ENCODE data around the gene REEP5. TPM values are rescaled to one million over a fixed set of nuclear protein-coding genes. Genes with fewer than 3 reads are reported as not detected.

REEP5 gene
- total RNA-seq, 1 experiment from 2014 or later: 49.6 TPM

GRCh38 chr5:112923988-112924387, 2.0 kb upstream of the REEP5 start (continued):
- no peak for TF ChIP-seq ZNF281 (CRISPR knock-in tag; IDR thresholded peaks at IDR 0.05)
- no peak for TF ChIP-seq PRRX2 (CRISPR knock-in tag; IDR thresholded peaks at IDR 0.05)
- TF ChIP-seq ERG (CRISPR knock-in tag; IDR thresholded peaks at IDR 0.05): no peak
- TF ChIP-seq NR1H2 (CRISPR knock-in tag; IDR thresholded peaks at IDR 0.05): no peak
- no peak for TF ChIP-seq ZNF416 (CRISPR knock-in tag; IDR thresholded peaks at IDR 0.05)
- no peak for TF ChIP-seq SOX15 (CRISPR knock-in tag; IDR thresholded peaks at IDR 0.05)
- TF ChIP-seq NFE2L1 (CRISPR knock-in tag; IDR thresholded peaks at IDR 0.05): no peak
- no peak for TF ChIP-seq STAT6 (CRISPR knock-in tag; conservative IDR thresholded peaks at IDR 0.05; ENCODE audit: low read depth)
- TF ChIP-seq E2F5 (CRISPR knock-in tag; IDR thresholded peaks at IDR 0.05): no peak

- ChIA-PET CTCF (interaction anchor here (3.6 kb wide), 1 partner anchor 232 kb away, joined by 12 read pairs; no protein-coding TSS in a partner anchor), POLR2A (interaction anchor here (1.2 kb wide), 1 partner anchor 53 kb away, joined by 5 read pairs; the partner anchor contains the start of gene DCP2)
- DNase-seq (ENCODE audit: low spot score) (no peak), ATAC-seq (no peak)
- peaks cover 12% of the 10 kb centered on the region for H3K27me3 Mint-ChIP-seq (ENCODE audit: low read depth)
- H3K9me3 Mint-ChIP-seq: no peaks in the 10 kb centered on the region
- peak overlapping the region; percentile 17 for H3K4me3 Mint-ChIP-seq
- H3K4me1 Mint-ChIP-seq: peaks cover 20% of the 10 kb centered on the region
- H3K27ac Mint-ChIP-seq: no peak overlapping the region
- peaks cover 7% of the 10 kb centered on the region; the same call in 1 of the 2 replicates for H3K36me3 Mint-ChIP-seq
- TF ChIP-seq ZNF671 (CRISPR knock-in tag; IDR thresholded peaks at IDR 0.05) (no peak), TEAD4 (CRISPR knock-in tag; IDR thresholded peaks at IDR 0.05) (no peak)
These were observed 1.3 kb upstream of the REEP5 start for GRCh38 chr5:112923148-112923917.

GRCh38 chr5:112921026-112921832, 798 bp downstream of the REEP5 start:
- Mint-ChIP-seq H3K27ac (peak overlapping the region; percentile 72; the same call in 1 of the 2 replicates), H3K4me3 (peak overlapping the region; percentile 93), H3K4me1 (peaks cover 20% of the 10 kb centered on the region), H3K9me3 (no peaks in the 10 kb centered on the region), H3K27me3 (ENCODE audit: low read depth) (peaks cover 12% of the 10 kb centered on the region), H3K36me3 (peaks cover 20% of the 10 kb centered on the region)
- ChIA-PET CTCF (interaction anchor here (0.7 to 3.6 kb wide), 6 partner anchors 18 to 429 kb away, joined by 3 to 15 read pairs (median 5); partner anchors contain the start of genes DCP2 and SRP19), POLR2A (interaction anchor here (0.6 to 2.2 kb wide), 4 partner anchors 16 to 600 kb away, joined by 3 to 15 read pairs (median 4); partner anchors contain the start of gene DCP2)
- DNase-seq (ENCODE audit: low spot score): peak; percentile 66
- peak; percentile 34 for ATAC-seq
- TF ChIP-seq ZNF232 (CRISPR knock-in tag; IDR thresholded peaks at IDR 0.05): no peak
- peak; percentile 44; the same call in 1 of the 2 replicates for TF ChIP-seq MAX (CRISPR knock-in tag; IDR thresholded peaks at IDR 0.05)
- TF ChIP-seq TP53 (CRISPR knock-in tag; IDR thresholded peaks at IDR 0.05): no peak
- no peak for TF ChIP-seq GABPB1 (CRISPR knock-in tag; IDR thresholded peaks at IDR 0.05)
- TF ChIP-seq TEAD1 (CRISPR knock-in tag; IDR thresholded peaks at IDR 0.05): peak; percentile 9; the same call in 1 of the 2 replicates
- no peak for TF ChIP-seq E2F4 (CRISPR knock-in tag; IDR thresholded peaks at IDR 0.05; ENCODE audit: borderline replicate concordance, low read depth)
- TF ChIP-seq IRF1 (CRISPR knock-in tag; IDR thresholded peaks at IDR 0.05): 0 out of 2 replicates have a peak, but pooled peaks have one; percentile 17
- peak; percentile 92; the same call in 1 of the 2 replicates for TF ChIP-seq HMGXB4 (CRISPR knock-in tag; IDR thresholded peaks at IDR 0.05)

Data from WTC11 (cell line).